Transverse colon (tissue), 4 donors: ENCODE results near the gene LARP4B. TPM values are rescaled to one million over a fixed set of nuclear protein-coding genes. Genes with fewer than 3 reads are reported as not detected.

Experiments
- DNase-seq: peaks from one replicate; pipeline ENCODE4 v3.0.0-alpha.2; 2019
- H3K27ac ChIP-seq, 4 donors: fragments of 200-600 bp; sonication (generic); 2 replicates each; pipeline ENCODE4 v1.5.1; 2016 to 2018; ENCODE audit warnings: inconsistent platforms in 4 of 4
- H3K27me3 ChIP-seq: fragments of 200-600 bp; sonication (generic); 2 replicates; pipeline ENCODE4 v1.5.1; 2017; ENCODE audit warnings: inconsistent platforms
- H3K36me3 ChIP-seq, 4 donors: fragments of 200-600 bp; sonication (generic); 2 replicates each; pipeline ENCODE4 v1.5.1; 2017 to 2019; ENCODE audit warnings: inconsistent platforms in 4 of 4
- H3K4me1 ChIP-seq, 4 donors: fragments of 200-600 bp; sonication (generic); 2 replicates each; pipeline ENCODE4 v1.5.1; 2017 to 2020; ENCODE audit warnings: inconsistent platforms in 4 of 4
- H3K4me3 ChIP-seq, 4 donors: fragments of 200-600 bp; sonication (generic); 1 replicate in 1 of 4; 2 replicates in 3 of 4; pipeline versions ENCODE4 v1.5.1 to v1.6.1; 2017 to 2019; ENCODE audit warnings: inconsistent platforms in 4 of 4
- H3K9me3 ChIP-seq, 2 donors: fragments of 200-600 bp; sonication (generic); 2 replicates each; pipeline ENCODE4 v1.5.1; 2017 to 2019; ENCODE audit warnings: inconsistent platforms in 2 of 2
- CTCF ChIP-seq, 5 experiments: fragments of 200-600 bp in 3 of 5; fragments of 450-650 bp in 2 of 5; sonication (generic) in 3 of 5; IDR thresholded peaks; 1 replicate in 2 of 5; 2 replicates in 3 of 5; pipeline ENCODE4 v1.5.1; 2016 to 2017; ENCODE audit warnings: antibody characterized with exemption in 5 of 5, inconsistent platforms in 3 of 5, mild to moderate bottlenecking in 2 of 5, moderate library complexity in 1 of 5
- EP300 ChIP-seq: sonication (generic); formaldehyde crosslinking; IDR thresholded peaks from one replicate; pipeline ENCODE4 v1.6.1; 2017; ENCODE audit warnings: antibody characterized with exemption, low read depth
- POLR2A ChIP-seq: fragments of 450-650 bp; IDR thresholded peaks from one replicate; pipeline ENCODE4 v1.6.1; 2016; ENCODE audit warnings: antibody characterized with exemption, mild to moderate bottlenecking, moderate library complexity
- POLR2AphosphoS5 ChIP-seq, 3 donors: sonication (generic); formaldehyde crosslinking; IDR thresholded peaks; one replicate each; pipeline ENCODE4 v1.6.1; 2016; ENCODE audit warnings: antibody characterized with exemption in 3 of 3
- WGBS, 2 donors: methylation state at CpG; one replicate each; pipeline ENCODE4 v1.1.5; 2018; ENCODE audit warnings: low coverage in 1 of 2; 5-methylcytosine and 5-hydroxymethylcytosine counted together
- in situ Hi-C, 4 donors: fragments of 200-750 bp; cut with MboI; loops; one replicate each; pipeline versions ENCODE4 v1.15.0 to v1.15.1; 2017; ENCODE audit warnings: low sequenced_read_pairs in 3 of 4, low pct_ligation_motif_present in 1 of 4, low pct_unique_long_range_greater_than_20kb in 1 of 4
- intact Hi-C: fragments of 100-400 bp; cut with DNase I; formaldehyde crosslinking; loops from one replicate; pipeline ENCODE4 v1.15.1; 2023; ENCODE audit warnings: low total_unique reads
- total RNA-seq, 4 donors: library from RNA; depleted of rRNA; stranded (reverse); fragments of >200 nt; gene quantifications; one replicate each; pipeline ENCODE4 v1.1.0, GENCODE V29; 2016

Gene LARP4B
- total RNA-seq, 4 donors from 2014 or later, result 89.2 to 148 (median 96.4) TPM

- TF ChIP-seq POLR2A (no peak), CTCF (IDR thresholded peaks at IDR 0.05) (no peak), POLR2AphosphoS5 (IDR thresholded peaks at IDR 0.05) (no peak), EP300 (no peak)
- 88% methylated on average over 5 of the region's 5 CpGs; no CpG with 5 or more reads in 1 of the 2 donors for WGBS, 2 donors
- Histone ChIP-seq H3K4me3 (no peak overlapping the region), H3K4me1 (peaks cover 0 to 5% (median 0%) of the 10 kb centered on the region in 4 donors), H3K9me3 (no peaks in the 10 kb centered on the region), H3K27me3 (no peaks in the 10 kb centered on the region), H3K27ac (no peak overlapping the region), H3K36me3 (peaks cover 0 to 37% (median 14%) of the 10 kb centered on the region in 4 donors)
- intact Hi-C loops, result no loop called here
- in situ Hi-C loops, result loop anchor here in 1 of 4 donors (25.0 kb wide), 1 partner anchor 146 kb away; the partner anchor contains the start of gene GTPBP4
- no peak for DNase-seq
These were observed 90.0 kb downstream of the LARP4B start for GRCh38 chr10:841535-841934.

- Histone ChIP-seq H3K9me3 (no peaks in the 10 kb centered on the region), H3K27me3 (no peaks in the 10 kb centered on the region), H3K4me1 (no peaks in the 10 kb centered on the region), H3K4me3 (no peak overlapping the region), H3K36me3 (peaks cover 0 to 51% (median 20%) of the 10 kb centered on the region in 4 donors), H3K27ac (no peak overlapping the region)
- DNase-seq, result no peak
- WGBS, 2 donors, result 89 to 91% methylated on average over 8 to 9 of the region's 9 CpGs
- intact Hi-C loops, result no loop called here
- TF ChIP-seq EP300 (no peak), CTCF (IDR thresholded peaks at IDR 0.05) (no peak), POLR2AphosphoS5 (IDR thresholded peaks at IDR 0.05) (no peak), POLR2A (no peak)
- in situ Hi-C loops, result loop anchor here in 1 of 4 donors (25.0 kb wide), 1 partner anchor 148 kb away; the partner anchor contains the start of gene GTPBP4
These were observed 91.8 kb downstream of the LARP4B start for GRCh38 chr10:839550-840205.

- 64 to 72% methylated on average over 5 to 7 of the region's 7 CpGs for WGBS, 2 donors
- no peak overlapping the region for H3K27ac ChIP-seq
- H3K4me1 ChIP-seq, result no peaks in the 10 kb centered on the region
- no peaks in the 10 kb centered on the region for H3K9me3 ChIP-seq
- TF ChIP-seq EP300 (no peak), CTCF (IDR thresholded peaks at IDR 0.05) (no peak), POLR2A (no peak), POLR2AphosphoS5 (IDR thresholded peaks at IDR 0.05) (no peak)
- no peak for DNase-seq
- H3K27me3 ChIP-seq, result no peaks in the 10 kb centered on the region
- in situ Hi-C loops (loop anchor here in 1 of 4 donors (25.0 kb wide), 1 partner anchor 151 kb away; the partner anchor contains the start of gene GTPBP4), intact Hi-C loops (no loop called here)
- H3K4me3 ChIP-seq, result no peak overlapping the region
- H3K36me3 ChIP-seq, result peaks cover 0 to 48% (median 13%) of the 10 kb centered on the region in 4 donors
These were observed 94.7 kb downstream of the LARP4B start for GRCh38 chr10:836782-837181.

GRCh38 chr10:834493-834892, 97.0 kb downstream of the LARP4B start:
- TF ChIP-seq CTCF (IDR thresholded peaks at IDR 0.05) (no peak), EP300 (no peak), POLR2A (no peak), POLR2AphosphoS5 (IDR thresholded peaks at IDR 0.05) (no peak)
- in situ Hi-C loops (loop anchor here in 1 of 4 donors (25.0 kb wide), 1 partner anchor 153 kb away; the partner anchor contains the start of gene GTPBP4), intact Hi-C loops (no loop called here)
- no peak overlapping the region for H3K4me3 ChIP-seq
- peaks cover 0 to 47% (median 11%) of the 10 kb centered on the region in 4 donors for H3K36me3 ChIP-seq
- no peaks in the 10 kb centered on the region for H3K9me3 ChIP-seq
- H3K27ac ChIP-seq, result no peak overlapping the region
- no peaks in the 10 kb centered on the region for H3K4me1 ChIP-seq
- no peaks in the 10 kb centered on the region for H3K27me3 ChIP-seq
- WGBS, 2 donors, result 98 to 100% methylated on average over 2 to 5 of the region's 5 CpGs
- DNase-seq, result no peak
